NK-92 (cell line): ENCODE data around the gene TBC1D23.
A peak's percentile ranks its signal among the peaks of the same experiment; 100 is the strongest.
"Not testable (repeated sequence)": the region's sequence is repeated elsewhere in the genome, so short reads cannot be mapped to it uniquely, and the experiment has no call there.

Experiments used
- DNase-seq: peaks from one replicate; lab custom pipeline; 2025; ENCODE audit not compliant: unreplicated experiment; lab: John Stamatoyannopoulos, UW

Gene TBC1D23

GRCh38 chr3:100260685-100261484 lies at the start of gene TBC1D23:
TSS of gene TBC1D23 (plus strand) at chr3:100260992. CDS start at chr3:100261019, 27 bp downstream.
- peak; percentile 74 for DNase-seq

- DNase-seq = no peak
Measured at GRCh38 chr3:100213891-100214573, 46.8 kb upstream of the TBC1D23 start.

- no peak for DNase-seq
Measured at GRCh38 chr3:100214574-100214964, 46.2 kb upstream of the TBC1D23 start.

- DNase-seq = no peak
Measured at GRCh38 chr3:100216713-100217112, 44.1 kb upstream of the TBC1D23 start.

- no peak for DNase-seq
Measured at GRCh38 chr3:100221159-100221558, 39.6 kb upstream of the TBC1D23 start.

GRCh38 chr3:100225193-100225592 lies 35.6 kb upstream of the TBC1D23 start:
- no peak for DNase-seq

GRCh38 chr3:100225883-100226282 lies 34.9 kb upstream of the TBC1D23 start:
- DNase-seq = no peak

GRCh38 chr3:100226712-100227429 lies 33.9 kb upstream of the TBC1D23 start:
- no peak for DNase-seq

GRCh38 chr3:100227511-100227921 lies 33.3 kb upstream of the TBC1D23 start:
- DNase-seq = no peak

GRCh38 chr3:100228247-100228646 lies 32.5 kb upstream of the TBC1D23 start:
- DNase-seq = no peak

- not testable (repeated sequence) for DNase-seq
Measured at GRCh38 chr3:100229188-100229587, 31.6 kb upstream of the TBC1D23 start.

GRCh38 chr3:100230710-100231109 lies 30.1 kb upstream of the TBC1D23 start:
- DNase-seq = no peak

- no peak for DNase-seq
Measured at GRCh38 chr3:100231668-100232067, 29.1 kb upstream of the TBC1D23 start.

- no peak for DNase-seq
Measured at GRCh38 chr3:100234364-100234763, 26.4 kb upstream of the TBC1D23 start.

GRCh38 chr3:100238599-100238998 lies 22.2 kb upstream of the TBC1D23 start:
- DNase-seq = no peak

- DNase-seq = not testable (repeated sequence)
Measured at GRCh38 chr3:100242471-100242870, 18.3 kb upstream of the TBC1D23 start.

GRCh38 chr3:100244264-100244663 lies 16.5 kb upstream of the TBC1D23 start:
- DNase-seq = no peak

- DNase-seq = no peak
Measured at GRCh38 chr3:100245136-100245535, 15.7 kb upstream of the TBC1D23 start.

GRCh38 chr3:100245927-100246326 lies 14.9 kb upstream of the TBC1D23 start:
- no peak for DNase-seq

GRCh38 chr3:100246999-100247398 lies 13.8 kb upstream of the TBC1D23 start:
- DNase-seq = no peak

- no peak for DNase-seq
Measured at GRCh38 chr3:100252001-100252400, 8.8 kb upstream of the TBC1D23 start.
